AG09309 (cell line): ENCODE results near the gene IDH3G.
A peak's percentile ranks its signal among the peaks of the same experiment; 100 is the strongest.

Experiments
- DNase-seq: peaks from one replicate; pipeline ENCODE4 v3.0.0-alpha.2; 2010; ENCODE audit warnings: low read depth
- H3K4me3 ChIP-seq: 2 replicates; pipeline ENCODE4 v1.5.1; 2011; ENCODE audit warnings: mild to moderate bottlenecking, low read depth, low read length, moderate library complexity; ENCODE audit not compliant: control insufficient read depth
- CTCF ChIP-seq: IDR thresholded peaks from 2 replicates; pipeline ENCODE4 v1.5.1; 2011; ENCODE audit warnings: mild to moderate bottlenecking, low read depth, low read length, inconsistent platforms; ENCODE audit not compliant: insufficient read depth, control insufficient read depth; ENCODE audit errors: missing control alignments

The IDH3G gene

GRCh38 chrX:153766098-153766817 is 27.9 kb downstream of the IDH3G start:
- TF ChIP-seq CTCF, result no peak
- no peak for DNase-seq
- H3K4me3 ChIP-seq, result peak overlapping the region; percentile 53

- H3K4me3 ChIP-seq, result peak overlapping the region; percentile 53
- TF ChIP-seq CTCF, result no peak
These were observed 28.8 kb downstream of the IDH3G start for GRCh38 chrX:153765138-153766079.

DNA sequence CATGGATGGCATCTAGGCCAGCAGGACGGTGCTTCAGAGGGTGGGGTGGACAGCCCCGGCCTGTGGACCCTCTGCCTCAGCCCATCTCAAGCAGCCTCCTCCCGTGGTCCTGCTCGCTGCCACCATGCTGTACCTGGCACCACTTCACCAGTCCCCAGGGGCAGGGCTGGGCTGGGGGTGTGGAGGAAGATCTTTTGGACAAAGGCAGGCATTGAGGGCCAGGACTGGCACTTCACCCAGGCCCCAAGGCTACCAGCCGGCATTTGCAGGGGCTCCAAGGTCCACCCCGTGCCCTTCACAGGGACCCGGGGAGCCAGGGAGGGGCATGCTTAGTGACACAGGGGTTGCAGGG is 29.4 kb downstream of the IDH3G start:
- TF ChIP-seq CTCF, result no peak
- no peak for DNase-seq

More at GRCh38 chrX:153765138-153766079, 28.8 kb downstream of the IDH3G start:
- no peak for DNase-seq

GRCh38 chrX:153763989-153764755 is 30.0 kb downstream of the IDH3G start, which contains the start of gene PLXNB3:
TSS of gene PLXNB3 (plus strand) at chrX:153764249. CDS start at chrX:153765536, 1,287 bp downstream.
- DNase-seq, result peak; percentile 25
- H3K4me3 ChIP-seq, result peak within 1 kb of the TSS; percentile 53
- peak; percentile 91 for TF ChIP-seq CTCF

More for the DNA sequence above, 29.4 kb downstream of the IDH3G start:
- H3K4me3 ChIP-seq, result peak overlapping the region; percentile 53

- no peak for TF ChIP-seq CTCF
- no peak overlapping the region for H3K4me3 ChIP-seq
- DNase-seq, result no peak
These were observed 30.8 kb downstream of the IDH3G start for GRCh38 chrX:153763298-153763932.
